Measurements from ENCODE around the gene LDB3.

DNA sequence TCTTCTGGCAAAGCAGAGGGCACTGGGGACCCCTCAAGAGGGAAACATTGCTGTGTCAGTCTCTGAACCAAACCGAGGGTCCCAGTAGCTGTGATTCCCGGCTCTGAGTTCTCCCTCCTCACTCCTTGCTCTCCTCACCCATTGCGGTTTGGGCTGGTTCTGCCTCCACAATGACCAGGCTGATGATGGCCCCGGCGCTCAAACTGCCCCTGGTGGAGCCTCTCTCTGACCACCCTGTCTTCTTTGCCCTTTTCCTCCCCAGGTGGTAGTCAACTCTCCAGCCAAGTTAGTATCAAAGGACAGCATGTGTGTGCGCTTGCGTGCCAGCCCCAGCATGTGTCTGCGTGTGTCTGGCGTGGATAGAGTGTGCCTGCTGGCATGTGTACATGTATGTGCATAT is 17.1 kb downstream of the LDB3 start:
- TF ChIP-seq, protein P1, sequence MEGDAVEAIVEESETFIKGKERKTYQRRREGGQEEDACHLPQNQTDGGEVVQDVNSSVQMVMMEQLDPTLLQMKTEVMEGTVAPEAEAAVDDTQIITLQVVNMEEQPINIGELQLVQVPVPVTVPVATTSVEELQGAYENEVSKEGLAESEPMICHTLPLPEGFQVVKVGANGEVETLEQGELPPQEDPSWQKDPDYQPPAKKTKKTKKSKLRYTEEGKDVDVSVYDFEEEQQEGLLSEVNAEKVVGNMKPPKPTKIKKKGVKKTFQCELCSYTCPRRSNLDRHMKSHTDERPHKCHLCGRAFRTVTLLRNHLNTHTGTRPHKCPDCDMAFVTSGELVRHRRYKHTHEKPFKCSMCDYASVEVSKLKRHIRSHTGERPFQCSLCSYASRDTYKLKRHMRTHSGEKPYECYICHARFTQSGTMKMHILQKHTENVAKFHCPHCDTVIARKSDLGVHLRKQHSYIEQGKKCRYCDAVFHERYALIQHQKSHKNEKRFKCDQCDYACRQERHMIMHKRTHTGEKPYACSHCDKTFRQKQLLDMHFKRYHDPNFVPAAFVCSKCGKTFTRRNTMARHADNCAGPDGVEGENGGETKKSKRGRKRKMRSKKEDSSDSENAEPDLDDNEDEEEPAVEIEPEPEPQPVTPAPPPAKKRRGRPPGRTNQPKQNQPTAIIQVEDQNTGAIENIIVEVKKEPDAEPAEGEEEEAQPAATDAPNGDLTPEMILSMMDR (IDR thresholded peaks at IDR 0.05) = no peak
- TF ChIP-seq POLR2A (IDR thresholded peaks at IDR 0.05) (no peak), POLR2AphosphoS5 (IDR thresholded peaks at IDR 0.05; ENCODE audit: insufficient read depth in 1 of 2, low read depth in 1 of 2) (no peak)
